ENCODE measurements around the gene SV2C.

DNA sequence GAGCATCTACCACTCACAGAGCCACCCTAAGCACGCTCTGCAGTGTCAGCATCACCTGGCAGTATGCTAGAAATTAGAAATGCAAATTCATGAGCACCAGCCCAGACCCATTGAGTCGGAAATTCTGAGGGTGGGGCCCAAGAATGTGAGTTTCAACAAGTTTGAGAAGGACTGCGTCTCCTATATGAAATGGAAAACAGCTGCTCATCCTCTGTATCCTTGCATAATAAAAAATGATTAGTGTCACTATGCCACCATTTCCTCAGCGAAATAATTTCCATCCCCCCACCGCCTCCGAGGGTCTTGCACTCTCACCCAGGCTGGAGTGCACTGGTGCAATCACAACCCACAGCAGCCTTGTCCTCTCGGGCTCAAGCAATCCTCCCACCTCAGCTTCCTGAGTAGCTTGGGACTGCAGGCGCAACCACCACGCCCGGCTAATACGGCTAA is 318.6 kb downstream of the SV2C start:
- TF ChIP-seq, protein P1, sequence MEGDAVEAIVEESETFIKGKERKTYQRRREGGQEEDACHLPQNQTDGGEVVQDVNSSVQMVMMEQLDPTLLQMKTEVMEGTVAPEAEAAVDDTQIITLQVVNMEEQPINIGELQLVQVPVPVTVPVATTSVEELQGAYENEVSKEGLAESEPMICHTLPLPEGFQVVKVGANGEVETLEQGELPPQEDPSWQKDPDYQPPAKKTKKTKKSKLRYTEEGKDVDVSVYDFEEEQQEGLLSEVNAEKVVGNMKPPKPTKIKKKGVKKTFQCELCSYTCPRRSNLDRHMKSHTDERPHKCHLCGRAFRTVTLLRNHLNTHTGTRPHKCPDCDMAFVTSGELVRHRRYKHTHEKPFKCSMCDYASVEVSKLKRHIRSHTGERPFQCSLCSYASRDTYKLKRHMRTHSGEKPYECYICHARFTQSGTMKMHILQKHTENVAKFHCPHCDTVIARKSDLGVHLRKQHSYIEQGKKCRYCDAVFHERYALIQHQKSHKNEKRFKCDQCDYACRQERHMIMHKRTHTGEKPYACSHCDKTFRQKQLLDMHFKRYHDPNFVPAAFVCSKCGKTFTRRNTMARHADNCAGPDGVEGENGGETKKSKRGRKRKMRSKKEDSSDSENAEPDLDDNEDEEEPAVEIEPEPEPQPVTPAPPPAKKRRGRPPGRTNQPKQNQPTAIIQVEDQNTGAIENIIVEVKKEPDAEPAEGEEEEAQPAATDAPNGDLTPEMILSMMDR (conservative IDR thresholded peaks at IDR 0.05 in 1 of 2, IDR thresholded peaks at IDR 0.05 in 1 of 2; ENCODE audit: low read depth in 1 of 2, low read length in 2 of 2), result no peak
- TF ChIP-seq EZH2 (IDR thresholded peaks at IDR 0.05; ENCODE audit: low read length, missing control alignments), result no peak

Data from fibroblast of lung (primary cell).